SJSA1 (cell line): ENCODE data around the gene NRIP3. TPM values are rescaled to one million over a fixed set of nuclear protein-coding genes. Genes with fewer than 3 reads are reported as not detected.
A peak's percentile ranks its signal among the peaks of the same experiment; 100 is the strongest.
"Not testable (repeated sequence)": the region's sequence is repeated elsewhere in the genome, so short reads cannot be mapped to it uniquely, and the experiment has no call there.

Source experiments
- DNase-seq, 2 experiments: peaks; one replicate each; pipeline ENCODE4 v3.0.0-alpha.2; 2015 to 2020; ENCODE audit warnings: low spot score in 2 of 2, low read depth in 1 of 2
- H3K27ac ChIP-seq: fragments of 250-450 bp; sonication (Bioruptor Pico); 2 replicates; pipeline ENCODE4 v1.5.1; 2020; ENCODE audit warnings: mild to moderate bottlenecking, moderate library complexity
- H3K27me3 ChIP-seq: fragments of 250-450 bp; sonication (Bioruptor Pico); replicated peaks from 2 replicates; pipeline ENCODE4 v1.5.1; 2020; ENCODE audit warnings: mild to moderate bottlenecking, moderate library complexity
- H3K36me3 ChIP-seq: fragments of 250-450 bp; sonication (Bioruptor Pico); 2 replicates; pipeline ENCODE4 v1.5.1; 2020; ENCODE audit warnings: mild to moderate bottlenecking
- H3K4me1 ChIP-seq: fragments of 250-450 bp; sonication (Bioruptor Pico); replicated peaks from 2 replicates; pipeline ENCODE4 v1.6.1; 2021; ENCODE audit warnings: mild to moderate bottlenecking
- H3K4me3 ChIP-seq: fragments of 250-450 bp; sonication (Bioruptor Pico); 2 replicates; pipeline ENCODE4 v1.5.1; 2020; ENCODE audit warnings: mild to moderate bottlenecking
- H3K9me3 ChIP-seq: fragments of 250-450 bp; sonication (Bioruptor Pico); replicated peaks from 2 replicates; pipeline ENCODE4 v1.5.1; 2020; ENCODE audit warnings: mild to moderate bottlenecking
- total RNA-seq: library from RNA; depleted of rRNA; stranded (reverse); fragments of >200 nt; shearing (Covaris generic); gene quantifications from 2 replicates; pipeline ENCODE4 v1.2.3, GENCODE V29; 2014

Gene NRIP3
- total RNA-seq, 1 experiment from 2014 or later = 29.1 TPM

GRCh38 chr11:8979365-8979764, 24.4 kb downstream of the NRIP3 start:
- not testable (repeated sequence) for DNase-seq, H3K4me3 ChIP-seq, H3K9me3 ChIP-seq, H3K36me3 ChIP-seq, H3K27ac ChIP-seq, H3K4me1 ChIP-seq, H3K27me3 ChIP-seq

- Histone ChIP-seq H3K27me3 (no peaks in the 10 kb centered on the region), H3K27ac (no peak overlapping the region), H3K4me3 (no peak overlapping the region), H3K4me1 (no peaks in the 10 kb centered on the region), H3K36me3 (no peaks in the 10 kb centered on the region), H3K9me3 (no peaks in the 10 kb centered on the region)
- DNase-seq = no peak
These were observed 30.7 kb downstream of the NRIP3 start for GRCh38 chr11:8973121-8973520.

GRCh38 chr11:8971924-8972316, 31.9 kb downstream of the NRIP3 start:
- H3K4me3 ChIP-seq = no peak overlapping the region

GRCh38 chr11:8971196-8971923, 32.4 kb downstream of the NRIP3 start:
- H3K36me3 ChIP-seq = no peaks in the 10 kb centered on the region
- no peaks in the 10 kb centered on the region for H3K27me3 ChIP-seq
- H3K4me3 ChIP-seq = no peak overlapping the region
- H3K4me1 ChIP-seq = no peaks in the 10 kb centered on the region
- no peaks in the 10 kb centered on the region for H3K9me3 ChIP-seq
- no peak overlapping the region for H3K27ac ChIP-seq
- DNase-seq = no peak

More at GRCh38 chr11:8971924-8972316, 31.9 kb downstream of the NRIP3 start:
- no peaks in the 10 kb centered on the region for H3K4me1 ChIP-seq
- H3K27me3 ChIP-seq = no peaks in the 10 kb centered on the region
- no peaks in the 10 kb centered on the region for H3K9me3 ChIP-seq
- no peak for DNase-seq
- no peaks in the 10 kb centered on the region for H3K36me3 ChIP-seq
- no peak overlapping the region for H3K27ac ChIP-seq

GRCh38 chr11:8967184-8967583, 36.6 kb downstream of the NRIP3 start:
- DNase-seq = no peak
- Histone ChIP-seq H3K9me3 (no peaks in the 10 kb centered on the region), H3K27ac (no peak overlapping the region), H3K27me3 (no peaks in the 10 kb centered on the region), H3K4me3 (no peak overlapping the region), H3K36me3 (peaks cover 8% of the 10 kb centered on the region; the same call in 1 of the 2 replicates), H3K4me1 (peaks cover 8% of the 10 kb centered on the region)

GRCh38 chr11:8964324-8965320, 39.2 kb downstream of the NRIP3 start, which contains the start of gene TMEM9B:
Gene TMEM9B, minus strand, starts transcription at chr11:8964442. Its CDS starts 129 bp downstream, at chr11:8964313.
- DNase-seq = peak; percentile 82 to 83
- H3K36me3 ChIP-seq = peaks cover 8% of the 10 kb centered on the region; the same call in 1 of the 2 replicates
- H3K27me3 ChIP-seq = no peaks in the 10 kb centered on the region
- H3K4me1 ChIP-seq = peaks cover 8% of the 10 kb centered on the region
- peak within 1 kb of the TSS; percentile 84 for H3K27ac ChIP-seq
- no peaks in the 10 kb centered on the region for H3K9me3 ChIP-seq
- peak within 1 kb of the TSS; percentile 85 for H3K4me3 ChIP-seq

GRCh38 chr11:8963569-8964323, 40.1 kb downstream of the NRIP3 start:
- DNase-seq = peak in 1 of 2 experiments; percentile 50
- H3K4me3 ChIP-seq = peak overlapping the region; percentile 85

GRCh38 chr11:8962841-8963240, 41.0 kb downstream of the NRIP3 start:
- no peaks in the 10 kb centered on the region for H3K9me3 ChIP-seq
- H3K4me3 ChIP-seq = no peak overlapping the region; the same call in 1 of the 2 replicates
- H3K27me3 ChIP-seq = no peaks in the 10 kb centered on the region
- DNase-seq = no peak
- peaks cover 8% of the 10 kb centered on the region; the same call in 1 of the 2 replicates for H3K36me3 ChIP-seq
- H3K4me1 ChIP-seq = peaks cover 12% of the 10 kb centered on the region
- no peak overlapping the region for H3K27ac ChIP-seq

More at GRCh38 chr11:8963569-8964323, 40.1 kb downstream of the NRIP3 start:
- Histone ChIP-seq H3K27ac (peak overlapping the region; percentile 84), H3K27me3 (no peaks in the 10 kb centered on the region), H3K36me3 (peaks cover 8% of the 10 kb centered on the region; the same call in 1 of the 2 replicates), H3K9me3 (no peaks in the 10 kb centered on the region), H3K4me1 (peaks cover 12% of the 10 kb centered on the region)

- Histone ChIP-seq H3K9me3 (no peaks in the 10 kb centered on the region), H3K27ac (no peak overlapping the region), H3K27me3 (no peaks in the 10 kb centered on the region), H3K4me1 (peaks cover 12% of the 10 kb centered on the region), H3K36me3 (peaks cover 8% of the 10 kb centered on the region; the same call in 1 of the 2 replicates), H3K4me3 (no peak overlapping the region)
- no peak for DNase-seq
These were observed 42.4 kb downstream of the NRIP3 start for GRCh38 chr11:8961401-8961800.

- Histone ChIP-seq H3K36me3 (peaks cover 8% of the 10 kb centered on the region; the same call in 1 of the 2 replicates), H3K9me3 (no peaks in the 10 kb centered on the region), H3K4me1 (peaks cover 7% of the 10 kb centered on the region; the same call in 1 of the 2 replicates), H3K4me3 (no peak overlapping the region), H3K27me3 (no peaks in the 10 kb centered on the region), H3K27ac (no peak overlapping the region)
- DNase-seq = peak in 1 of 2 experiments; percentile 29
These were observed 44.1 kb downstream of the NRIP3 start for GRCh38 chr11:8959546-8960166.

- Histone ChIP-seq H3K27ac (no peak overlapping the region), H3K9me3 (no peaks in the 10 kb centered on the region), H3K36me3 (0 out of 2 replicates have a peak, but pooled peaks cover 2% of the 10 kb centered on the region), H3K27me3 (no peaks in the 10 kb centered on the region), H3K4me1 (0 out of 2 replicates have a peak, but pooled peaks cover 4% of the 10 kb centered on the region), H3K4me3 (no peak overlapping the region)
- DNase-seq = no peak
These were observed 46.9 kb downstream of the NRIP3 start for GRCh38 chr11:8956860-8957259.

GRCh38 chr11:8948886-8949285, 54.9 kb downstream of the NRIP3 start:
- Histone ChIP-seq H3K4me1 (peaks cover 6% of the 10 kb centered on the region; the same call in 1 of the 2 replicates), H3K27ac (no peak overlapping the region), H3K4me3 (no peak overlapping the region), H3K36me3 (0 out of 2 replicates have a peak, but pooled peaks cover 2% of the 10 kb centered on the region), H3K27me3 (no peaks in the 10 kb centered on the region), H3K9me3 (no peaks in the 10 kb centered on the region)
- DNase-seq = no peak
